HG03108 (cell line): ENCODE results near the gene S100A4.

Source experiments
- ATAC-seq: cut with Tn5 transposase; IDR thresholded peaks from one replicate; pipeline ENCODE4 v1.9.1; 2021; ENCODE audit warnings: moderate library complexity; ENCODE audit not compliant: unreplicated experiment

Gene S100A4

GRCh38 chr1:153513023-153513422, 32.6 kb downstream of the S100A4 start:
- no peak for ATAC-seq

- ATAC-seq, result no peak
Observed at GRCh38 chr1:153510984-153511410, 34.6 kb downstream of the S100A4 start.

- ATAC-seq, result no peak
Observed at GRCh38 chr1:153509729-153510354, 35.8 kb downstream of the S100A4 start.

GRCh38 chr1:153509036-153509435, 36.6 kb downstream of the S100A4 start:
- no peak for ATAC-seq

- ATAC-seq, result no peak
Observed at GRCh38 chr1:153507926-153508583, 37.6 kb downstream of the S100A4 start.

GRCh38 chr1:153506831-153507413, 38.7 kb downstream of the S100A4 start:
- no peak for ATAC-seq

- no peak for ATAC-seq
Observed at GRCh38 chr1:153506386-153506785, 39.2 kb downstream of the S100A4 start.

- no peak for ATAC-seq
Observed at GRCh38 chr1:153505576-153505975, 40.0 kb downstream of the S100A4 start.

GRCh38 chr1:153503766-153504165, 41.8 kb downstream of the S100A4 start:
- no peak for ATAC-seq

GRCh38 chr1:153498746-153499145, 46.9 kb downstream of the S100A4 start:
- ATAC-seq, result no peak

GRCh38 chr1:153495536-153495935, 50.1 kb downstream of the S100A4 start:
- ATAC-seq, result no peak

GRCh38 chr1:153494976-153495535, 50.5 kb downstream of the S100A4 start:
- ATAC-seq, result no peak
